Loucy (cell line): ENCODE data around the gene RHOH.

Source experiments
- EZH2phosphoT487 ChIP-seq: fragments of 200-600 bp; IDR thresholded peaks from 2 replicates; pipeline ENCODE4 v1.6.1; 2018; ENCODE audit warnings: antibody characterized with exemption, mild to moderate bottlenecking, moderate library complexity, borderline replicate concordance
- TF ChIP-seq, protein P1 (sequence below): fragments of 200-600 bp; sonication (generic); conservative IDR thresholded peaks from 2 replicates; pipeline ENCODE4 v1.5.1; 2014; ENCODE audit warnings: mild to moderate bottlenecking, antibody characterized with exemption, low read length

DNA sequence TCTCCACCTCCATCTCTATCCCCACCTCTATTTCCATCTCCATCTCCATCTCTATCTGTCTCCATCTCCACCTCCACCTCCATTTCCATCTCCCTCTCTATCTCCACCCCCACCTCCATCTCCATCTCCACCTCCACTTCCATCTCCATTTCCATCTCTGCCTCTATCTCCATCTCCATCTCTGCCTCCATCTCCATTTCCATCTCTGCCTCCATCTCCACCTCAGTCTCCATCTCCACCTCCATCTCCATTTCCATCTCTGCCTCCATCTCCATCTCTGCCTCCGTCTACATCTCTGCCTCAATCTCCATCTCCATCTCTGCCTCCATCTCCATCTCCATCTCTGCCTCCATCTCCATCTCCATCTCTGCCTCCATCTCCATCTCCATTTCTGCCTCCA lies 97.5 kb downstream of the RHOH start:
- TF ChIP-seq, protein P1, sequence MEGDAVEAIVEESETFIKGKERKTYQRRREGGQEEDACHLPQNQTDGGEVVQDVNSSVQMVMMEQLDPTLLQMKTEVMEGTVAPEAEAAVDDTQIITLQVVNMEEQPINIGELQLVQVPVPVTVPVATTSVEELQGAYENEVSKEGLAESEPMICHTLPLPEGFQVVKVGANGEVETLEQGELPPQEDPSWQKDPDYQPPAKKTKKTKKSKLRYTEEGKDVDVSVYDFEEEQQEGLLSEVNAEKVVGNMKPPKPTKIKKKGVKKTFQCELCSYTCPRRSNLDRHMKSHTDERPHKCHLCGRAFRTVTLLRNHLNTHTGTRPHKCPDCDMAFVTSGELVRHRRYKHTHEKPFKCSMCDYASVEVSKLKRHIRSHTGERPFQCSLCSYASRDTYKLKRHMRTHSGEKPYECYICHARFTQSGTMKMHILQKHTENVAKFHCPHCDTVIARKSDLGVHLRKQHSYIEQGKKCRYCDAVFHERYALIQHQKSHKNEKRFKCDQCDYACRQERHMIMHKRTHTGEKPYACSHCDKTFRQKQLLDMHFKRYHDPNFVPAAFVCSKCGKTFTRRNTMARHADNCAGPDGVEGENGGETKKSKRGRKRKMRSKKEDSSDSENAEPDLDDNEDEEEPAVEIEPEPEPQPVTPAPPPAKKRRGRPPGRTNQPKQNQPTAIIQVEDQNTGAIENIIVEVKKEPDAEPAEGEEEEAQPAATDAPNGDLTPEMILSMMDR: no peak
- no peak for TF ChIP-seq EZH2phosphoT487
